Uterus (tissue), 4 donors: Measurements from ENCODE around the gene SHC1. TPM values are rescaled to one million over a fixed set of nuclear protein-coding genes. Genes with fewer than 3 reads are reported as not detected.

Experiments used
- DNase-seq, 2 donors: peaks; one replicate each; pipeline ENCODE4 v3.0.0-alpha.2; 2019 to 2020
- H3K27ac ChIP-seq, 2 donors: fragments of 200-600 bp; sonication (generic); 1 replicate in 1 of 2; 2 replicates in 1 of 2; pipeline ENCODE4 v1.5.1; 2016 to 2018
- H3K27me3 ChIP-seq, 2 donors: fragments of 200-600 bp; sonication (generic); one replicate each; pipeline ENCODE4 v1.5.1; 2018 to 2019; ENCODE audit warnings: control low read depth in 1 of 2
- H3K36me3 ChIP-seq, 2 donors: fragments of 200-600 bp; sonication (generic); one replicate each; pipeline ENCODE4 v1.5.1; 2019; ENCODE audit warnings: control low read depth in 1 of 2
- H3K4me1 ChIP-seq, 2 donors: fragments of 200-600 bp; sonication (generic); one replicate each; pipeline ENCODE4 v1.5.1; 2018 to 2019; ENCODE audit warnings: control low read depth in 1 of 2
- H3K4me3 ChIP-seq, 2 donors: fragments of 200-600 bp; sonication (generic); 1 replicate in 1 of 2; 2 replicates in 1 of 2; pipeline ENCODE4 v1.5.1; 2018 to 2019; ENCODE audit warnings: mild to moderate bottlenecking in 1 of 2
- H3K9me3 ChIP-seq, 2 donors: fragments of 200-600 bp; sonication (generic); one replicate each; pipeline ENCODE4 v1.5.1; 2019; ENCODE audit warnings: control low read depth in 1 of 2
- CTCF ChIP-seq, 4 experiments: fragments of 200-600 bp in 2 of 4; fragments of 450-650 bp in 2 of 4; sonication (generic) in 2 of 4; IDR thresholded peaks; one replicate each; pipeline ENCODE4 v1.5.1; 2016 to 2019; ENCODE audit warnings: antibody characterized with exemption in 4 of 4, mild to moderate bottlenecking in 2 of 4, moderate library complexity in 1 of 4
- POLR2A ChIP-seq, 2 donors: fragments of 450-650 bp; IDR thresholded peaks; one replicate each; pipeline ENCODE4 v1.6.1; 2016; ENCODE audit warnings: antibody characterized with exemption in 2 of 2, mild to moderate bottlenecking in 1 of 2, moderate library complexity in 1 of 2
- intact Hi-C: fragments of 100-400 bp; cut with DNase I; formaldehyde crosslinking; loops from one replicate; pipeline ENCODE4 v1.15.1; 2023; ENCODE audit warnings: low total_unique reads
- total RNA-seq, 4 donors: library from RNA; depleted of rRNA in 3 of 4; stranded (reverse); fragments of >200 nt in 3 of 4; gene quantifications; one replicate each; pipeline versions ENCODE4 v1.1.0 to v1.2.4, GENCODE V29; 2014 to 2023
- donor health status: DM: yes; HTN: yes; CAD: no.

SHC1 gene
- total RNA-seq, 4 donors from 2014 or later: 93.5 to 149 (median 101) TPM

GRCh38 chr1:154992721-154993571, 22.4 kb upstream of the SHC1 start:
- Histone ChIP-seq H3K36me3 (no peaks in the 10 kb centered on the region), H3K4me1 (peaks cover 0 to 3% of the 10 kb centered on the region in 2 donors), H3K9me3 (no peaks in the 10 kb centered on the region), H3K27ac (no peak overlapping the region), H3K4me3 (no peak overlapping the region), H3K27me3 (no peaks in the 10 kb centered on the region)
- no peak for DNase-seq
- no peak for TF ChIP-seq POLR2A (IDR thresholded peaks at IDR 0.05)
- no peak for TF ChIP-seq CTCF (IDR thresholded peaks at IDR 0.05)
- intact Hi-C loops: no loop called here

- TF ChIP-seq CTCF (IDR thresholded peaks at IDR 0.05) (no peak), POLR2A (IDR thresholded peaks at IDR 0.05) (no peak)
- intact Hi-C loops: no loop called here
- Histone ChIP-seq H3K27ac (no peak overlapping the region), H3K4me1 (peaks cover 0 to 3% of the 10 kb centered on the region in 2 donors), H3K36me3 (no peaks in the 10 kb centered on the region), H3K27me3 (no peaks in the 10 kb centered on the region), H3K9me3 (no peaks in the 10 kb centered on the region), H3K4me3 (no peak overlapping the region)
- no peak for DNase-seq
Measured at GRCh38 chr1:154990276-154990675, 19.7 kb upstream of the SHC1 start.

GRCh38 chr1:154989195-154989860, 18.8 kb upstream of the SHC1 start:
- Histone ChIP-seq H3K27ac (no peak overlapping the region), H3K4me3 (no peak overlapping the region), H3K4me1 (peaks cover 0 to 3% of the 10 kb centered on the region in 2 donors), H3K36me3 (no peaks in the 10 kb centered on the region), H3K27me3 (no peaks in the 10 kb centered on the region), H3K9me3 (no peaks in the 10 kb centered on the region)
- TF ChIP-seq CTCF (IDR thresholded peaks at IDR 0.05): no peak
- TF ChIP-seq POLR2A (IDR thresholded peaks at IDR 0.05): no peak
- no peak for DNase-seq
- intact Hi-C loops: no loop called here

GRCh38 chr1:154988058-154988954, 17.8 kb upstream of the SHC1 start:
- DNase-seq: no peak
- no peaks in the 10 kb centered on the region for H3K9me3 ChIP-seq
- intact Hi-C loops: no loop called here
- TF ChIP-seq POLR2A (IDR thresholded peaks at IDR 0.05) (no peak), CTCF (IDR thresholded peaks at IDR 0.05) (no peak)
- no peak overlapping the region for H3K27ac ChIP-seq
- H3K4me3 ChIP-seq: no peak overlapping the region
- no peaks in the 10 kb centered on the region for H3K36me3 ChIP-seq
- H3K27me3 ChIP-seq: no peaks in the 10 kb centered on the region
- peaks cover 0 to 10% of the 10 kb centered on the region in 2 donors for H3K4me1 ChIP-seq
